SIG-M5 (cell line): ENCODE measurements around the gene DCAKD.

ENCODE experiments used
- DNase-seq: peaks from one replicate; lab custom pipeline; 2025; lab: John Stamatoyannopoulos, UW

DCAKD gene

GRCh38 chr17:45030733-45031132, 20.7 kb downstream of the DCAKD start:
- no peak for DNase-seq

- no peak for DNase-seq
These were observed 21.5 kb downstream of the DCAKD start for GRCh38 chr17:45029758-45030423.

- DNase-seq, result no peak
These were observed 22.3 kb downstream of the DCAKD start for GRCh38 chr17:45029096-45029495.

- no peak for DNase-seq
These were observed 28.6 kb downstream of the DCAKD start for GRCh38 chr17:45022655-45023339.

- DNase-seq, result no peak
These were observed 29.2 kb downstream of the DCAKD start for GRCh38 chr17:45022288-45022648.

GRCh38 chr17:45021607-45022287, 29.7 kb downstream of the DCAKD start:
- no peak for DNase-seq

GRCh38 chr17:45020354-45021138, 30.9 kb downstream of the DCAKD start:
- DNase-seq, result no peak

- DNase-seq, result no peak
These were observed 32.4 kb downstream of the DCAKD start for GRCh38 chr17:45018848-45019711.

- DNase-seq, result no peak
These were observed 33.0 kb downstream of the DCAKD start for GRCh38 chr17:45018514-45018847.

- no peak for DNase-seq
These were observed 34.6 kb downstream of the DCAKD start for GRCh38 chr17:45016823-45017222.

- no peak for DNase-seq
These were observed 35.2 kb downstream of the DCAKD start for GRCh38 chr17:45016237-45016636.

GRCh38 chr17:45013021-45013997, 38.1 kb downstream of the DCAKD start:
- DNase-seq, result no peak

GRCh38 chr17:45011767-45012166, 39.7 kb downstream of the DCAKD start:
- DNase-seq, result no peak

- no peak for DNase-seq
These were observed 41.6 kb downstream of the DCAKD start for GRCh38 chr17:45009676-45010467.

GRCh38 chr17:45008216-45008615, 43.2 kb downstream of the DCAKD start:
- no peak for DNase-seq

- no peak for DNase-seq
These were observed 44.4 kb downstream of the DCAKD start for GRCh38 chr17:45006927-45007461.

- no peak for DNase-seq
These were observed 45.7 kb downstream of the DCAKD start for GRCh38 chr17:45005700-45006099.

- DNase-seq, result no peak
These were observed 47.0 kb downstream of the DCAKD start for GRCh38 chr17:45004388-45004787.

- DNase-seq, result no peak
These were observed 47.6 kb downstream of the DCAKD start for GRCh38 chr17:45003877-45004276.
